Thoracic aorta (tissue), 2 donors: ENCODE measurements around the gene SWI5. TPM values are rescaled to one million over a fixed set of nuclear protein-coding genes. Genes with fewer than 3 reads are reported as not detected.

Source experiments
- ATAC-seq: fragments of 150-250 bp; one replicate; pipeline ENCODE4 v1.8.0; 2017; ENCODE audit warnings: low read depth; ENCODE audit not compliant: insufficient number of reproducible peaks, low FRiP score
- DNase-seq: peaks from one replicate; pipeline ENCODE4 v3.0.0-alpha.2; 2020; ENCODE audit warnings: low spot score
- H3K27ac ChIP-seq, 2 donors: fragments of 200-600 bp; sonication (generic); 1 replicate in 1 of 2; 2 replicates in 1 of 2; pipeline ENCODE4 v1.5.1; 2016; ENCODE audit warnings: mild to moderate bottlenecking in 2 of 2, moderate library complexity in 2 of 2
- H3K27me3 ChIP-seq: fragments of 200-600 bp; sonication (generic); replicated peaks from 2 replicates; pipeline ENCODE4 v1.6.0; 2016; ENCODE audit warnings: mild to moderate bottlenecking; ENCODE audit not compliant: insufficient read depth
- H3K36me3 ChIP-seq: fragments of 200-600 bp; sonication (generic); one replicate; pipeline ENCODE4 v1.5.1; 2016
- H3K4me1 ChIP-seq, 2 donors: fragments of 200-600 bp; sonication (generic); 1 replicate in 1 of 2; 2 replicates in 1 of 2; pipeline versions ENCODE4 v1.5.1 to v1.6.0; 2016; ENCODE audit warnings: low read depth in 2 of 2, mild to moderate bottlenecking in 1 of 2; ENCODE audit not compliant: control insufficient read depth in 1 of 2
- H3K4me3 ChIP-seq: fragments of 200-600 bp; sonication (generic); 2 replicates; pipeline ENCODE4 v1.5.1; 2016; ENCODE audit warnings: mild to moderate bottlenecking
- H3K9me3 ChIP-seq: fragments of 200-600 bp; sonication (generic); 2 replicates; pipeline ENCODE4 v1.5.1; 2016
- CTCF ChIP-seq: fragments of 200-600 bp; sonication (generic); IDR thresholded peaks from one replicate; pipeline ENCODE4 v1.5.1; 2019; ENCODE audit warnings: antibody characterized with exemption
- total RNA-seq, 2 donors: library from RNA; depleted of rRNA; stranded (reverse); fragments of >200 nt; gene quantifications; one replicate each; pipeline versions ENCODE4 v1.1.0 to v1.2.3, GENCODE V29; 2016

The SWI5 gene
- total RNA-seq, 2 donors from 2014 or later, result 12.0 to 26.8 TPM

GRCh38 chr9:128298535-128299482 is 22.7 kb downstream of the SWI5 start:
- Histone ChIP-seq H3K27me3 (no peaks in the 10 kb centered on the region), H3K27ac (no peak overlapping the region), H3K4me1 (no peaks in the 10 kb centered on the region), H3K4me3 (no peak overlapping the region), H3K36me3 (no peaks in the 10 kb centered on the region), H3K9me3 (no peaks in the 10 kb centered on the region)
- TF ChIP-seq CTCF, result no peak
- DNase-seq (no peak), ATAC-seq (no peak)

DNA sequence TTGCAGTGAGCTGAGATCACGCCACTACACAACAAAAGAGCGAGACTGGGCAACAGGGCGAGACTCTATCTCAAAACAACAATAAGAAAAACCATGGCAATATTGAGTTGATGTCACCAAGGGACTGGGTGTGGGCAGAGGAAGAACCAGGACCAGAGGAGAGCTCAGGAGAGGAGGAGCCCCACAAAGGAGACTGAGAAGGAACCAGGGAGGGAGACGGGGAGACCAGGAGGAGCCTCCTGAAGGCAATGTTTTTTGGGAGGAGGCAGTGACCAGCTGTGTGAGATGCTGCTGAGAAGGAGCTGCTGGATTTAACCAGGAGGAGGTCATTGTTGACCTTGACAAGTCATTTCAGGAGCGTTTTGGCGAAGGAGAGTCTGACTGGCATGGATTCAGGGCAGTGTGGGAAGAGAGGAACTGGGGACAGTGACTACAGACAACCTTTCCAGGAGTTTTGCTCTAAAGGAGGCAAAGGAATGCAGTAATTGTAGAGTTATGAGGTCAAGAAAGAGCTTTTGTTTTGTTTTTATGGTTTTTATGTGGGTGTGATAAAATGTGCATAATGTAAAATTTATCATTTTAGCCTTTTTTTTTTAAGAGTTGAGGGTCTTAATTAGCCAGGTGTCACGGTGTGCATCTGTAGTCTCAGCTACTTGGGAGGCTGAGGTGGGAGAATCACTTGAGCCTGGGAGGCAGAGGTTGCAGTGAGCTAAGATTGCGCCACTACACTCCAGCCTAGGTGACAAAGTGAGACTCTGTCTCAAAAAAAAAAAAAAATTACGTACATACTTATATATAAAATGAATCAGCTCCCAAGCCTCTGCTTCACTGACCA is 28.3 kb downstream of the SWI5 start:
- H3K27ac ChIP-seq, result no peak overlapping the region
- no peaks in the 10 kb centered on the region for H3K9me3 ChIP-seq
- no peak overlapping the region for H3K4me3 ChIP-seq
- peaks cover 4% of the 10 kb centered on the region for H3K36me3 ChIP-seq
- no peaks in the 10 kb centered on the region for H3K4me1 ChIP-seq
- TF ChIP-seq CTCF, result no peak
- ATAC-seq (no peak), DNase-seq (no peak)
- H3K27me3 ChIP-seq, result no peaks in the 10 kb centered on the region

DNA sequence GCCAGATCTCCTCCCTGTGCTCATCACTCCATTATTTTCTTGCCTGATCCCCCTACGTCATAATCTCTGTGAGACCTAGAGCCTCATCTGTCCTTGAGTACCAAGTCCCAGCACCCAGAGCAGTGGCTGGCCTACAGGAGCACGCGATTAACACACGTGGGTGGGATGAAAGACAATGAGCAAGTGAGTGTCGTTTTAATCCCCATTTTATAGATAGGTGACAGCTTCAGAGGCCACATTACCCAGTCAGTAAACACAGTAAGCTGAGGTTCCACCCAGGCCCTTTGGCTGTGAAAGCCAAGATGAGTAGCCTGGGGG is 28.9 kb downstream of the SWI5 start:
- no peak overlapping the region for H3K27ac ChIP-seq
- no peaks in the 10 kb centered on the region for H3K4me1 ChIP-seq
- H3K9me3 ChIP-seq, result no peaks in the 10 kb centered on the region
- H3K27me3 ChIP-seq, result no peaks in the 10 kb centered on the region
- H3K4me3 ChIP-seq, result no peak overlapping the region
- no peak for TF ChIP-seq CTCF
- DNase-seq (no peak), ATAC-seq (no peak)
- peaks cover 10% of the 10 kb centered on the region for H3K36me3 ChIP-seq

- Histone ChIP-seq H3K27me3 (no peaks in the 10 kb centered on the region), H3K4me3 (no peak overlapping the region), H3K27ac (no peak overlapping the region), H3K4me1 (no peaks in the 10 kb centered on the region), H3K9me3 (no peaks in the 10 kb centered on the region), H3K36me3 (peaks cover 28% of the 10 kb centered on the region)
- no peak for TF ChIP-seq CTCF
- ATAC-seq, result no peak
- DNase-seq, result no peak
Measured at GRCh38 chr9:128309551-128309950, 33.5 kb downstream of the SWI5 start.

GRCh38 chr9:128310461-128310860 is 34.4 kb downstream of the SWI5 start:
- ATAC-seq, result no peak
- TF ChIP-seq CTCF, result no peak
- Histone ChIP-seq H3K4me3 (no peak overlapping the region), H3K27ac (no peak overlapping the region), H3K4me1 (no peaks in the 10 kb centered on the region), H3K27me3 (no peaks in the 10 kb centered on the region), H3K9me3 (no peaks in the 10 kb centered on the region), H3K36me3 (peaks cover 29% of the 10 kb centered on the region)
- no peak for DNase-seq
